Endothelial cell of umbilical vein (primary cell): ENCODE data around the gene RHOV.

Experiments
- EZH2 ChIP-seq: IDR thresholded peaks from 2 replicates; pipeline ENCODE4 v1.6.1; 2012; ENCODE audit warnings: borderline replicate concordance, low read depth, mild to moderate bottlenecking, moderate library complexity, low read length, inconsistent platforms; ENCODE audit not compliant: severe bottlenecking
- FOS ChIP-seq: IDR thresholded peaks from 2 replicates; pipeline ENCODE4 v1.6.1; 2011; ENCODE audit warnings: mild to moderate bottlenecking, low read length, moderate library complexity, borderline replicate concordance; ENCODE audit not compliant: insufficient read depth
- GATA2 ChIP-seq: IDR thresholded peaks from 2 replicates; pipeline ENCODE4 v1.7.0; 2011; ENCODE audit warnings: low read depth, mild to moderate bottlenecking, moderate library complexity, mixed read lengths, low read length; ENCODE audit not compliant: insufficient read length, insufficient read depth
- JUN ChIP-seq: IDR thresholded peaks from 2 replicates; pipeline ENCODE4 v1.6.1; 2011; ENCODE audit warnings: borderline replicate concordance, low read depth; ENCODE audit not compliant: insufficient read length, insufficient read depth
- MYC ChIP-seq: IDR thresholded peaks from one replicate; pipeline ENCODE4 v1.6.1; 2011; ENCODE audit warnings: mild to moderate bottlenecking, low read depth, low read length
- POLR2A ChIP-seq: IDR thresholded peaks from 2 replicates; pipeline ENCODE4 v1.6.1; 2012; ENCODE audit warnings: low read depth, mild to moderate bottlenecking, control low read depth, low read length
- POLR2AphosphoS5 ChIP-seq: IDR thresholded peaks from 2 replicates; pipeline ENCODE4 v1.6.1; 2012; ENCODE audit warnings: low read depth, mild to moderate bottlenecking, control low read depth, low read length, moderate library complexity; ENCODE audit not compliant: insufficient read depth
- TF ChIP-seq, protein P1 (sequence below), 2 donors: IDR thresholded peaks; 1 replicate in 1 of 2; 2 replicates in 1 of 2; pipeline ENCODE4 v1.5.1; 2011; ENCODE audit warnings: low read length in 2 of 2, mild to moderate bottlenecking in 2 of 2, moderate library complexity in 2 of 2, control low read depth in 1 of 2, inconsistent platforms in 1 of 2, low read depth in 1 of 2; ENCODE audit not compliant: insufficient read depth in 1 of 2; ENCODE audit errors: extremely low read depth in 1 of 2
- TF ChIP-seq, protein P2 (sequence below): IDR thresholded peaks from 2 replicates; pipeline ENCODE4 v1.6.1; 2011; ENCODE audit not compliant: insufficient read depth, insufficient read length

DNA sequence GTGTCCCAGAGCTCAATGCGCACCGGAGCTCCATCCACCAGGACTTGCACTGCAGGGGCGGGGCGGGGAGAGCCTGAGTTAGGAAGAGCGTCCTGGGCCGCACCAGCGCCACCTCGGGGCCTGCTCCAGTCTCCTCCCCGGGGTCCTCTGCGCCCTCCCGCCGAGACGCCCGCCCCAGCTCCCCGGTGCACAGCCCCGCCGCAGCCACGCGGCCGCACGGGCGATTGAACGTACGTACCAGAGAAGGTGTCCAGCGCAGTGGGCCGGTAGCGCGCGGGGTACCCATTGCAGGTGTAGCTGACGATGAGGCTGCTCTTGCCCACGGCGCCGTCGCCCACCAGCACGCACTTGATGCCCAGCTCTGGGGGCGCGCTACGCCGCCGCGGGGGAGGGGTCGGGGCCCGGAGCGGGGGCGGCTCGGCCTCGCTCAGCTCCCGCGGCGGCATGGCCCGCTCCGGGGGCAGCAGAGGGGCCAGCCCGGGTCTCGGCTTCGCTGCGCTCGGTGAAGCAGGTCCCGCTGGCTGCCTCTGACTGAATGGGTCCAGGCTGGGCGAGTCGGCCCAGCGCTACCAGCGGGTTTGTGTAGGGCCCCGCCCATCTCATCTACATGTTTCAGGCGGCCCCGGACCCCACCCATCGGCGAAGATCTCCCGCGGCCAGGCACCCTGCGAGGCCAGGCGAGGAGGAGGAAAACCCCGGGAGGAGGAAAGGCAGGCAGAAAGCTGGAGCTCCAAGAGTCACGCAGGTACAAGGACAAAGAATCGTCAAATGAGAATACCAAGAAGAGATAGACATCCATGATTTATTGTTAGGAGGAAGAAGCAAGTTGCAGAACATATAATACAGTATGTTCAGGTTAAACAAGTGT, at the start of gene RHOV:
- TF ChIP-seq, protein P1, sequence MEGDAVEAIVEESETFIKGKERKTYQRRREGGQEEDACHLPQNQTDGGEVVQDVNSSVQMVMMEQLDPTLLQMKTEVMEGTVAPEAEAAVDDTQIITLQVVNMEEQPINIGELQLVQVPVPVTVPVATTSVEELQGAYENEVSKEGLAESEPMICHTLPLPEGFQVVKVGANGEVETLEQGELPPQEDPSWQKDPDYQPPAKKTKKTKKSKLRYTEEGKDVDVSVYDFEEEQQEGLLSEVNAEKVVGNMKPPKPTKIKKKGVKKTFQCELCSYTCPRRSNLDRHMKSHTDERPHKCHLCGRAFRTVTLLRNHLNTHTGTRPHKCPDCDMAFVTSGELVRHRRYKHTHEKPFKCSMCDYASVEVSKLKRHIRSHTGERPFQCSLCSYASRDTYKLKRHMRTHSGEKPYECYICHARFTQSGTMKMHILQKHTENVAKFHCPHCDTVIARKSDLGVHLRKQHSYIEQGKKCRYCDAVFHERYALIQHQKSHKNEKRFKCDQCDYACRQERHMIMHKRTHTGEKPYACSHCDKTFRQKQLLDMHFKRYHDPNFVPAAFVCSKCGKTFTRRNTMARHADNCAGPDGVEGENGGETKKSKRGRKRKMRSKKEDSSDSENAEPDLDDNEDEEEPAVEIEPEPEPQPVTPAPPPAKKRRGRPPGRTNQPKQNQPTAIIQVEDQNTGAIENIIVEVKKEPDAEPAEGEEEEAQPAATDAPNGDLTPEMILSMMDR (IDR thresholded peaks at IDR 0.05; ENCODE audit: extremely low read depth in 1 of 2, insufficient read depth in 1 of 2, low read depth in 1 of 2, low read length in 2 of 2) = peak; percentile 33 to 55
- TF ChIP-seq POLR2A (no peak), FOS (no peak), POLR2AphosphoS5 (no peak), JUN (no peak), EZH2 (no peak), MYC (no peak), GATA2 (no peak)
- TF ChIP-seq, protein P2, sequence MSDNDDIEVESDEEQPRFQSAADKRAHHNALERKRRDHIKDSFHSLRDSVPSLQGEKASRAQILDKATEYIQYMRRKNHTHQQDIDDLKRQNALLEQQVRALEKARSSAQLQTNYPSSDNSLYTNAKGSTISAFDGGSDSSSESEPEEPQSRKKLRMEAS = no peak
